HG03439 (cell line): Measurements from ENCODE around the gene OTC.

Source experiments
- ATAC-seq: cut with Tn5 transposase; IDR thresholded peaks from one replicate; pipeline ENCODE4 v1.9.1; 2021; ENCODE audit warnings: mild to moderate bottlenecking, moderate library complexity; ENCODE audit not compliant: unreplicated experiment

Gene OTC

GRCh38 chrX:38465686-38466085, 113.3 kb downstream of the OTC start:
- ATAC-seq, result no peak

GRCh38 chrX:38468563-38469157, 116.3 kb downstream of the OTC start:
- no peak for ATAC-seq
